ENCODE measurements around the gene ZACN. TPM values are rescaled to one million over a fixed set of nuclear protein-coding genes. Genes with fewer than 3 reads are reported as not detected.
A peak's percentile ranks its signal among the peaks of the same experiment; 100 is the strongest.

Gene ZACN
- total RNA-seq, 2 experiments from 2014 or later, result 0.69 to 0.98 TPM

DNA sequence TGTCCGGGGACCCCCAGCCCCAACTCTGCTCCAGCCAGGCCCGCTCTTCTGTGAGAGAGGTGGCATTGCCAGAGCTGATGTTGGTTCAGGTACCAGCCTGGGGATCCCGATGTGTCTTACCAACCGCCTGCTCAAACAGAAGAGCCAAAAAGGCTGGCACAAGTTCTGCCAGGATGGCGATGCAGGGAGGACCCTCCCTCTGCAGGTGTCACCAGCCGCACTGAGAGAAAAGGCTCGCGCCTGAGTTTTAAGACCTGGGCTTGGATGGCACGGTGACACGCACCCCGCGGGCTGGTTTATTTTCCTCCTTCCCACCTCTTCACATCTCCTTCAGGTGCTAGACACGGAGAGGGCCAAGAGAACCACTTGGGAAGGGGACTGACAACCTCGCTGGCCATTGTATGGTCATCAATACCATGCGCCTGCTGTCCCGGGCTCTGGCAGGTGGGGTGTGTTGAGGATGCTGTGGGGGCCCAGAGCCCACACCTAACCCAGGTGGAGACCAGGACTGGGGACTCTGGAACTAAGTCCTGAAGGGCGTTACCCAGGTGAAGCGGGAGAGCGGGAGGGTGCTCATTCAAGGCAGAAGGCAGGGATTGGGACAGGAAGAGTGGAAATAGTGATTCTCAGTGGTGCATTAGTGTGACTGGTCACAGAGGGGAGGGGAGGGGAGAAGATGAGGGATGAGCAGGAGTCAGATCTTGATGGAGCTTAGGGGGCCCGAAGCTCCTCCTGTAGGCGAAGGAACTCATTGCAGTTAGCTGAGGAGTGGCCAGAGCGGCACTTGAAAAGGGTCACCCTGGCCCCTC, 45.8 kb downstream of the ZACN start:
- H3K27me3 ChIP-seq (ENCODE audit: control insufficient read depth in 1 of 2, insufficient read depth in 2 of 2, low read length in 2 of 2), result no peaks in the 10 kb centered on the region
- Mint-ChIP-seq H3K27ac (no peak overlapping the region), H3K27me3 (no peaks in the 10 kb centered on the region), H3K4me1 (ENCODE audit: low read depth) (peaks cover 21% of the 10 kb centered on the region), H3K36me3 (ENCODE audit: low read depth) (no peaks in the 10 kb centered on the region), H3K4me3 (no peak overlapping the region), H3K9me3 (no peaks in the 10 kb centered on the region)
- H3K36me3 ChIP-seq (ENCODE audit: insufficient read depth, low read length), result no peaks in the 10 kb centered on the region
- H3K27ac ChIP-seq (ENCODE audit: low read depth in 1 of 2, low read length in 2 of 2), result no peak overlapping the region
- ATAC-seq (ENCODE audit: poor library complexity), result no peak
- TF ChIP-seq, protein P1, sequence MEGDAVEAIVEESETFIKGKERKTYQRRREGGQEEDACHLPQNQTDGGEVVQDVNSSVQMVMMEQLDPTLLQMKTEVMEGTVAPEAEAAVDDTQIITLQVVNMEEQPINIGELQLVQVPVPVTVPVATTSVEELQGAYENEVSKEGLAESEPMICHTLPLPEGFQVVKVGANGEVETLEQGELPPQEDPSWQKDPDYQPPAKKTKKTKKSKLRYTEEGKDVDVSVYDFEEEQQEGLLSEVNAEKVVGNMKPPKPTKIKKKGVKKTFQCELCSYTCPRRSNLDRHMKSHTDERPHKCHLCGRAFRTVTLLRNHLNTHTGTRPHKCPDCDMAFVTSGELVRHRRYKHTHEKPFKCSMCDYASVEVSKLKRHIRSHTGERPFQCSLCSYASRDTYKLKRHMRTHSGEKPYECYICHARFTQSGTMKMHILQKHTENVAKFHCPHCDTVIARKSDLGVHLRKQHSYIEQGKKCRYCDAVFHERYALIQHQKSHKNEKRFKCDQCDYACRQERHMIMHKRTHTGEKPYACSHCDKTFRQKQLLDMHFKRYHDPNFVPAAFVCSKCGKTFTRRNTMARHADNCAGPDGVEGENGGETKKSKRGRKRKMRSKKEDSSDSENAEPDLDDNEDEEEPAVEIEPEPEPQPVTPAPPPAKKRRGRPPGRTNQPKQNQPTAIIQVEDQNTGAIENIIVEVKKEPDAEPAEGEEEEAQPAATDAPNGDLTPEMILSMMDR (IDR thresholded peaks at IDR 0.05), result no peak
- DNase-seq, result peak in 1 of 14 experiments; percentile 23
- ChIA-PET CTCF (interaction anchor here (1.2 to 9.6 kb wide), 3 partner anchors 56 to 155 kb away, joined by 3 to 130 read pairs (median 68); no protein-coding TSS in a partner anchor), POLR2A (interaction anchor here (1.2 to 4.5 kb wide), 6 partner anchors 16 to 156 kb away, joined by 3 to 43 read pairs (median 10); partner anchors contain the start of genes FOXJ1 and UBALD2)
- H3K4me1 ChIP-seq (ENCODE audit: insufficient read depth, low read length), result peaks cover 35% of the 10 kb centered on the region
- no peak overlapping the region for H3K4me3 ChIP-seq (ENCODE audit: low read length)
- intact Hi-C loops (cut with DNase I, micrococcal nuclease), result loop anchor here (5.0 kb wide), 2 partner anchors 173 to 273 kb away; no protein-coding TSS in a partner anchor
- H3K9me3 ChIP-seq (ENCODE audit: control insufficient read depth in 1 of 2, insufficient read depth in 1 of 2, low read length in 2 of 2), result no peaks in the 10 kb centered on the region

DNA sequence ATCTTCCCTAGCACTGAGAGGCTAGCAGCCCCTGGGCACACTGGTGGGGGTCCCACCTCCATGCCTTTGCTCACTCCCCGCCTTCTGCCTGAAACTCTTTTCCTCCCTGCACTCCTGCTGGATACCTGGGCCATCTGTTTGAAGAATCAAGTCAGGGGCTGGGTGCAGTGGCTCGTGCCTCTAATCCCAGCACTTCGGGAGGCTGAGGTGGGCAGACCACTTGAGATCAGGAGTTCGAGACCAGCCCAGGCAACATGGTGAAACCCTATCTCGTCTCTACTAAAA, 46.4 kb downstream of the ZACN start:
- H3K36me3 Mint-ChIP-seq (ENCODE audit: low read depth), result no peaks in the 10 kb centered on the region
- H3K9me3 ChIP-seq (ENCODE audit: control insufficient read depth in 1 of 2, insufficient read depth in 1 of 2, low read length in 2 of 2), result no peaks in the 10 kb centered on the region
- no peak overlapping the region for H3K27ac Mint-ChIP-seq
- H3K36me3 ChIP-seq (ENCODE audit: insufficient read depth, low read length), result no peaks in the 10 kb centered on the region
- peaks cover 21% of the 10 kb centered on the region for H3K4me1 Mint-ChIP-seq (ENCODE audit: low read depth)
- H3K4me3 Mint-ChIP-seq, result no peak overlapping the region
- ChIA-PET POLR2A (interaction anchor here (2.5 to 3.7 kb wide), 5 partner anchors 16 to 146 kb away, joined by 8 to 23 read pairs (median 11); partner anchors contain the start of genes FOXJ1 and UBALD2), CTCF (interaction anchor here (1.2 to 9.6 kb wide), 2 partner anchors 57 to 155 kb away, joined by 3 to 130 read pairs; no protein-coding TSS in a partner anchor)
- no peak for DNase-seq
- no peak overlapping the region for H3K4me3 ChIP-seq (ENCODE audit: low read length)
- TF ChIP-seq, protein P1 (IDR thresholded peaks at IDR 0.05), result no peak
- H3K9me3 Mint-ChIP-seq, result no peaks in the 10 kb centered on the region
- intact Hi-C loops (cut with DNase I, micrococcal nuclease), result no loop called here
- H3K4me1 ChIP-seq (ENCODE audit: insufficient read depth, low read length), result peaks cover 35% of the 10 kb centered on the region
- no peaks in the 10 kb centered on the region for H3K27me3 Mint-ChIP-seq
- no peak overlapping the region for H3K27ac ChIP-seq (ENCODE audit: low read depth in 1 of 2, low read length in 2 of 2)
- no peaks in the 10 kb centered on the region for H3K27me3 ChIP-seq (ENCODE audit: control insufficient read depth in 1 of 2, insufficient read depth in 2 of 2, low read length in 2 of 2)
- ATAC-seq (ENCODE audit: poor library complexity), result no peak

DNA sequence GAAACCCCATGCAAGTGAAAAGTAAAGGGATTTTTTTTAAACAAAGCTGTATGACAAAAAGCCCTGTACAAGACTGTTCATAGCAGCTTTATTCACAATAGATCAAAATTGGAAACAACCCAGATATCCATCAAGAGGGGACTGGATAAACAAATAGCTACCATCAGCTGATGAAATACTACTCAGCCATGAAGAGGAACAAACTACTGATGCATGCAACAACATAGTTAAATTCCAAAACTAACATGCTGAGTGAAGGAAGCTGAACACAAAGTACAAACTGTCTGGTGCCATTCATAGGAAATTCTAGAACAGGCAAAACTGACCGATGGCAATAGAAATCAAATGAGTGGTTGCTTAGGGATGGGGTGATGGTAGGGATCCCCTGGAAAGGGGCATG, 46.9 kb downstream of the ZACN start:
- H3K27me3 Mint-ChIP-seq, result no peaks in the 10 kb centered on the region
- ChIA-PET POLR2A (interaction anchor here (1.1 to 3.7 kb wide), 8 partner anchors 11 to 148 kb away, joined by 4 to 23 read pairs (median 10); partner anchors contain the start of genes FOXJ1 and UBALD2), CTCF (interaction anchor here (1.2 to 9.6 kb wide), 3 partner anchors 56 to 154 kb away, joined by 3 to 130 read pairs (median 3); no protein-coding TSS in a partner anchor)
- TF ChIP-seq, protein P1 (IDR thresholded peaks at IDR 0.05), result no peak
- H3K9me3 ChIP-seq (ENCODE audit: control insufficient read depth in 1 of 2, insufficient read depth in 1 of 2, low read length in 2 of 2), result no peaks in the 10 kb centered on the region
- no peak for DNase-seq
- H3K4me3 Mint-ChIP-seq, result no peak overlapping the region
- no peaks in the 10 kb centered on the region for H3K9me3 Mint-ChIP-seq
- peaks cover 21% of the 10 kb centered on the region for H3K4me1 Mint-ChIP-seq (ENCODE audit: low read depth)
- intact Hi-C loops (cut with DNase I, micrococcal nuclease), result no loop called here
- H3K4me1 ChIP-seq (ENCODE audit: insufficient read depth, low read length), result peaks cover 31% of the 10 kb centered on the region
- no peaks in the 10 kb centered on the region for H3K27me3 ChIP-seq (ENCODE audit: control insufficient read depth in 1 of 2, insufficient read depth in 2 of 2, low read length in 2 of 2)
- H3K27ac Mint-ChIP-seq, result peak overlapping the region; percentile 61
- ATAC-seq (ENCODE audit: poor library complexity), result no peak
- H3K36me3 ChIP-seq (ENCODE audit: insufficient read depth, low read length), result no peaks in the 10 kb centered on the region
- no peak overlapping the region for H3K4me3 ChIP-seq (ENCODE audit: low read length)
- no peaks in the 10 kb centered on the region for H3K36me3 Mint-ChIP-seq (ENCODE audit: low read depth)
- no peak overlapping the region for H3K27ac ChIP-seq (ENCODE audit: low read depth in 1 of 2, low read length in 2 of 2)

Measured in CD4-positive, alpha-beta T cell (primary cell).